ENCODE results near the gene SLC18A2.

- TF ChIP-seq EZH2 (IDR thresholded peaks at IDR 0.05; ENCODE audit: insufficient read depth, poor library complexity, severe bottlenecking): no peak
- no peak for TF ChIP-seq EZH2phosphoT487 (IDR thresholded peaks at IDR 0.05; ENCODE audit: insufficient read depth, low read depth)
Measured at GRCh38 chr10:117216611-117217195, 24.2 kb upstream of the SLC18A2 start.
